ENCODE results near the gene TPRX1.

TPRX1 gene

DNA sequence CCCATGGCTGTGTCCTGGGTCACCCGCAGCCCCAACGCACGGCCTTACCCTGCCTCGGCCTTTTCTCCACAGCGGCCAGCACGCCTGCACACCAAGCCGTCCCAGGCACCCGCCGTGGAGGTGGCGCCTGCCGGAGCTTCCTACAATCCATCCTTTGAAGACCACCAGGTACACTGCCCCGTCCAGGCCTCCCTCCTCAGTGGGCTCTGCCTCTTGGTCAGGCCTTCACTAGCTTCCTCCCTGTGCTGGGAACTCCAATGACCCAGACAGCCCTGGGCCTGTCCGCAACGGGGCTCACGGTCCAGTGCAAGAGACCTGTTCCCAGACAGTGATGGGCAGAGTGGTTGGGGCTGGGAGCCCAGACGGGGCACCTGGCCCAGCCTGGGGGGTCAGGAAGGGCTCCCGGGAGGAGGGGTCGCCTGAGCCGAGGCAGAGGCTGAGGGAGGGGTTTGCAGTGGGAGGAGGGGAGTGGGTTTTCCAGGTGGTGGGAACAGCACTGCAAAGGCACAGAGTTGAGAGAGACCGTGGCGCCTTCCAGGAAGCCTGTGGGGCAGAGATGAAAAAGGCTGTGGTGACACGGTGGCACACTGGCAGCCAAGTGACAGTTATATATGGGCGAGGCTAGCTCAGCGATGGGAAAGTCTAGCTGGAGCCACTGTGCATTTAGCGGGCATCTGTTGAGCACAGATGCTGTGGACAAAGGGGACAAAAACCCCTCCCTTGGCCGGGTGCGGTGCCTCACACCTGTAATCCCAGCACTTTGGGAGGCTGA is 51.7 kb downstream of the TPRX1 start:
- DNase-seq (ENCODE audit: insufficient read length, low spot score) (no peak), FAIRE-seq (no peak)
